Measurements from ENCODE around the gene PRKCA. TPM values are rescaled to one million over a fixed set of nuclear protein-coding genes. Genes with fewer than 3 reads are reported as not detected.

Gene PRKCA
- total and polyA plus RNA-seq, 2 donors (not counting 3 experiments of a cell fraction or from before 2014, with no cell fraction given) = 7.5 to 34.2 TPM

DNA sequence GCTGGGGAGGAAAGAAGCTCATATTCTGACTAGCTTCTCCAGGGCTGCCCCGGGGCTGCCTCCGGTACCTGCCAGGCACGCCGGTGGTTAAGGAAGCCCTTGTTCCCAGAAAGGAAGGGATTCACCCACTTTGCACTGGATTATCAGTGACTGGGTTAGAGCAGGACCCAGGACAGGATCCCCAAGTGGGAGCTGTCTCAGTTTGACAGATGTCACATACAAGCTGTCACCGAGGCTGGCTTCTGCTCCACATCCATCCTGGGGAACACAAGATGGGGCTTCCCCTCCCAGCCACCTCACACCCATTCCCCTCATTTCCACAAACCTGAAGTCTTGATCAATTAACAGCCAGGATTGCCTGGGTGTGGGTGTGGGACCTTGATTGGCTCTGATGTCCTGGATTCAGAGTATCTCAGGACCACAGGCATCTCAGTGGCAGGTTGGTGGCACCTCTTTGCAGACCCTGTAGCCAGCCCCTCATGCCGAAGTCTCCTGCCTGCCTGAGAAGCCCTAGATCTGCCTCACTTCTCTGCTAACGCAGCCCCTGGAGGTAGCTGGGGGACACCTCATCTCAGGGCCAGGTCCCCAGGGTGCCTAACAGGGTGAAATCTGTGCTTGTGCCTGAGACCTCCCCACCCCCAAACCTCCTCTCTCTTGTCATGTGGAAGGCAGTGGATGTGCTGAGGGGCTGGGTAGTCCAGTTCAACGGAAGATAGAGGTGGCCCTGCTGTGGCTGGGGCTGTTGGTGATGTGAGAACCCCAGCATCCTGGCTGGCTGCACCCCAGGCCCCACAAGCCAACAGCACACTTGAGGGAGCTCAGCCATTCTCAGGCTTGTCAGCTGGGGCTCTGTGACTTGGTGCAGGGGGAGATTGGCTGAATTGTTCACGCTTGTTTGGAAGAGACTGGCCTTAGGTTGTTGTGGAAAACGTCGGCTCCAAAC lies 533.9 kb downstream of the PRKCA start:
- ChIA-PET CTCF (interaction anchor here (1.1 to 1.4 kb wide), 2 partner anchors 35 to 64 kb away, joined by 3 read pairs; no protein-coding TSS in a partner anchor), POLR2A (no interaction called here)
- Histone ChIP-seq H3K4me3 (replicated peaks in 1 of 3; ENCODE audit: insufficient read depth in 1 of 3, low read depth in 1 of 3, low read length in 3 of 3) (no peak overlapping the region), H4K20me1 (replicated peaks; ENCODE audit: control insufficient read depth, extremely low read depth, insufficient read depth, low read length) (no peaks in the 10 kb centered on the region), H3K9me3 (replicated peaks; ENCODE audit: control insufficient read depth, insufficient read depth, low read length) (no peaks in the 10 kb centered on the region), H2AFZ (ENCODE audit: low read depth, low read length) (no peak overlapping the region), H3K4me1 (ENCODE audit: control insufficient read depth, extremely low read depth, insufficient read depth, low read length) (no peaks in the 10 kb centered on the region), H3K27me3 (ENCODE audit: control insufficient read depth in 2 of 2, insufficient read depth in 2 of 2, low read length in 2 of 2) (peaks cover 11 to 13% of the 10 kb centered on the region in 2 experiments), H3K36me3 (ENCODE audit: control insufficient read depth in 2 of 2, extremely low read depth in 1 of 2, insufficient read depth in 2 of 2, low read length in 2 of 2) (no peaks in the 10 kb centered on the region), H3K79me2 (ENCODE audit: control insufficient read depth, insufficient read depth, low read length) (no peaks in the 10 kb centered on the region), H3K9me1 (replicated peaks; ENCODE audit: control insufficient read depth, extremely low read depth, insufficient read depth, low read length) (no peaks in the 10 kb centered on the region), H3K4me2 (ENCODE audit: insufficient read depth, low read length) (no peak overlapping the region), H3K9ac (replicated peaks; ENCODE audit: extremely low read depth, insufficient read depth, low read length) (no peak overlapping the region), H3K27ac (ENCODE audit: insufficient read depth, low read depth, low read length) (no peak overlapping the region)
- TF ChIP-seq JUN (IDR thresholded peaks at IDR 0.05; ENCODE audit: borderline replicate concordance, insufficient read depth, insufficient read length, low read depth) = no peak
- no peak for TF ChIP-seq GATA2 (IDR thresholded peaks at IDR 0.05; ENCODE audit: insufficient read depth, insufficient read length, low read depth, low read length)
- no peak for TF ChIP-seq FOS (IDR thresholded peaks at IDR 0.05; ENCODE audit: borderline replicate concordance, insufficient read depth, low read length)
- no peak for TF ChIP-seq POLR2AphosphoS5 (IDR thresholded peaks at IDR 0.05; ENCODE audit: insufficient read depth, low read depth, low read length)
- TF ChIP-seq MYC (IDR thresholded peaks at IDR 0.05; ENCODE audit: low read depth, low read length) = no peak
- TF ChIP-seq POLR2A (IDR thresholded peaks at IDR 0.05; ENCODE audit: low read depth, low read length) = no peak
- TF ChIP-seq, protein P1, sequence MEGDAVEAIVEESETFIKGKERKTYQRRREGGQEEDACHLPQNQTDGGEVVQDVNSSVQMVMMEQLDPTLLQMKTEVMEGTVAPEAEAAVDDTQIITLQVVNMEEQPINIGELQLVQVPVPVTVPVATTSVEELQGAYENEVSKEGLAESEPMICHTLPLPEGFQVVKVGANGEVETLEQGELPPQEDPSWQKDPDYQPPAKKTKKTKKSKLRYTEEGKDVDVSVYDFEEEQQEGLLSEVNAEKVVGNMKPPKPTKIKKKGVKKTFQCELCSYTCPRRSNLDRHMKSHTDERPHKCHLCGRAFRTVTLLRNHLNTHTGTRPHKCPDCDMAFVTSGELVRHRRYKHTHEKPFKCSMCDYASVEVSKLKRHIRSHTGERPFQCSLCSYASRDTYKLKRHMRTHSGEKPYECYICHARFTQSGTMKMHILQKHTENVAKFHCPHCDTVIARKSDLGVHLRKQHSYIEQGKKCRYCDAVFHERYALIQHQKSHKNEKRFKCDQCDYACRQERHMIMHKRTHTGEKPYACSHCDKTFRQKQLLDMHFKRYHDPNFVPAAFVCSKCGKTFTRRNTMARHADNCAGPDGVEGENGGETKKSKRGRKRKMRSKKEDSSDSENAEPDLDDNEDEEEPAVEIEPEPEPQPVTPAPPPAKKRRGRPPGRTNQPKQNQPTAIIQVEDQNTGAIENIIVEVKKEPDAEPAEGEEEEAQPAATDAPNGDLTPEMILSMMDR (IDR thresholded peaks at IDR 0.05; ENCODE audit: extremely low read depth in 1 of 2, insufficient read depth in 1 of 2, low read depth in 1 of 2, low read length in 2 of 2) = no peak
- no peak for TF ChIP-seq EZH2 (IDR thresholded peaks at IDR 0.05; ENCODE audit: borderline replicate concordance, low read depth, low read length, severe bottlenecking)
- TF ChIP-seq, protein P2, sequence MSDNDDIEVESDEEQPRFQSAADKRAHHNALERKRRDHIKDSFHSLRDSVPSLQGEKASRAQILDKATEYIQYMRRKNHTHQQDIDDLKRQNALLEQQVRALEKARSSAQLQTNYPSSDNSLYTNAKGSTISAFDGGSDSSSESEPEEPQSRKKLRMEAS (IDR thresholded peaks at IDR 0.05; ENCODE audit: insufficient read depth, insufficient read length) = no peak
- intact Hi-C loops (cut with micrococcal nuclease) = no loop called here
- BruUV-seq (replicated peaks) = no TSS peak
- dilution Hi-C loops (cut with MboI; ENCODE audit: extremely low pct_ligation_motif_present, low sequenced_read_pairs) = no loop called here
- no peak for DNase-seq (ENCODE audit: low read depth, low spot score)
- no peak for FAIRE-seq

All from endothelial cell of umbilical vein (primary cell).